PC-9 (cell line): ENCODE results near the gene MAPKAPK2.

Experiments
- EZH2 ChIP-seq: fragments of 200-600 bp; sonication (generic); IDR thresholded peaks from 2 replicates; pipeline ENCODE4 v1.8.0; 2017; ENCODE audit warnings: antibody characterized with exemption, low read depth
- TF ChIP-seq, protein P1 (sequence below): fragments of 200-600 bp; sonication (generic); conservative IDR thresholded peaks from 2 replicates; pipeline ENCODE4 v1.6.1; 2017; ENCODE audit warnings: mixed run types, antibody characterized with exemption, mild to moderate bottlenecking, moderate library complexity

DNA sequence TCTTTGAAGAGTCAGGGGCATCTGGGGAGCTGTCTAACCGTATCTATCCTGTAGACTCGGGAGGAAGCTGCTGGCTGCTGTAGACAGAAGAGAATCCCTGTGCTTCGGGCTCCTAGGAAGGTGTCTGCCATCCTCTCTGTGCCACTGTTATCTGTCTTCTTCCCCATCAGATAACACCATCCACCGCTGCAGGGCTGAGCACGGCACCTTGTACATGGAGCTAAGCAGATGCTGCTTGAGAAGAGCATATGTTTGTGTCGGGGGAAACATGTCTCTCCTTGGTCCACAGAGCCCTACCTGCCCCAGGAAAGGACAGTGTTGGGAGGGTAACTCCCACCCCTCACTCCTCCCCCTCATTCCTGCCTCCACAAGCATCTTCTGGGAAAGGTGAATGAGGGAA, 1.4 kb upstream of the MAPKAPK2 start:
- TF ChIP-seq, protein P1, sequence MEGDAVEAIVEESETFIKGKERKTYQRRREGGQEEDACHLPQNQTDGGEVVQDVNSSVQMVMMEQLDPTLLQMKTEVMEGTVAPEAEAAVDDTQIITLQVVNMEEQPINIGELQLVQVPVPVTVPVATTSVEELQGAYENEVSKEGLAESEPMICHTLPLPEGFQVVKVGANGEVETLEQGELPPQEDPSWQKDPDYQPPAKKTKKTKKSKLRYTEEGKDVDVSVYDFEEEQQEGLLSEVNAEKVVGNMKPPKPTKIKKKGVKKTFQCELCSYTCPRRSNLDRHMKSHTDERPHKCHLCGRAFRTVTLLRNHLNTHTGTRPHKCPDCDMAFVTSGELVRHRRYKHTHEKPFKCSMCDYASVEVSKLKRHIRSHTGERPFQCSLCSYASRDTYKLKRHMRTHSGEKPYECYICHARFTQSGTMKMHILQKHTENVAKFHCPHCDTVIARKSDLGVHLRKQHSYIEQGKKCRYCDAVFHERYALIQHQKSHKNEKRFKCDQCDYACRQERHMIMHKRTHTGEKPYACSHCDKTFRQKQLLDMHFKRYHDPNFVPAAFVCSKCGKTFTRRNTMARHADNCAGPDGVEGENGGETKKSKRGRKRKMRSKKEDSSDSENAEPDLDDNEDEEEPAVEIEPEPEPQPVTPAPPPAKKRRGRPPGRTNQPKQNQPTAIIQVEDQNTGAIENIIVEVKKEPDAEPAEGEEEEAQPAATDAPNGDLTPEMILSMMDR, result no peak
- no peak for TF ChIP-seq EZH2
